ENCODE data around the gene CLEC20A. TPM values are rescaled to one million over a fixed set of nuclear protein-coding genes. Genes with fewer than 3 reads are reported as not detected.

The CLEC20A gene
- total and polyA plus RNA-seq, 2 donors (not counting 1 experiment from before 2014, with no cell fraction given): not detected

DNA sequence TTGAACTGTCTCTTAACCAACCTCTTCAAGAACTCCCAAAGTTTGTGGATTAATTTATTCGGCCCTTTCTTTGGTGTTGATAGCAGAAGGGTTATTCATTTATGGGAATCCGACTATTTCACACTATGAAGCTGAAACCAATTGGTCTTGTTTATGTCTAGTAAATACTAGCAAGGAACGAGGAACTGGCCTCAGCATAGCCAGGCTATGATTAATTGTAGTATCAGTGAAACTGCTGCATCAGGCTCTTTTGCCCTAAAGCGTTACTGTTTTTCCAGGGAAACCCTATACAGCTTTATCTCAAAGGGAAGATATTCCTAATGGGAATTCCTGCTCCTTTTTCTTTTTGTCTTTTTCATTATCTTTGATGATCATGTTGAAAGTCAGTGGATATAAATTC lies 35.1 kb downstream of the CLEC20A start:
- Histone ChIP-seq H2AFZ (ENCODE audit: low read length) (no peak overlapping the region), H3K4me2 (ENCODE audit: extremely low read depth, insufficient read depth, low read length) (no peak overlapping the region), H4K20me1 (ENCODE audit: control insufficient read depth, extremely low read depth, insufficient read depth, low read length) (no peaks in the 10 kb centered on the region), H3K79me2 (ENCODE audit: control insufficient read depth, insufficient read depth, low read length) (no peaks in the 10 kb centered on the region), H3K27me3 (ENCODE audit: control insufficient read depth, insufficient read depth, low read length) (no peaks in the 10 kb centered on the region), H3K9ac (ENCODE audit: insufficient read depth, low read length) (no peak overlapping the region), H3K27ac (ENCODE audit: insufficient read depth, low read length) (no peak overlapping the region), H3K4me1 (ENCODE audit: control insufficient read depth, extremely low read depth, insufficient read depth, low read length) (peaks cover 4% of the 10 kb centered on the region), H3K9me3 (ENCODE audit: control insufficient read depth, insufficient read depth, low read depth, low read length) (no peaks in the 10 kb centered on the region), H3K4me3 (replicated peaks in 1 of 4; ENCODE audit: control extremely low read depth in 1 of 4, insufficient read depth in 1 of 4, low read depth in 3 of 4, low read length in 4 of 4) (no peak overlapping the region), H3K36me3 (ENCODE audit: control insufficient read depth, insufficient read depth, low read length) (no peaks in the 10 kb centered on the region)
- DNase-seq (ENCODE audit: low read depth in 2 of 2): peak in 1 of 2 donors; percentile 6
- TF ChIP-seq, protein P1, sequence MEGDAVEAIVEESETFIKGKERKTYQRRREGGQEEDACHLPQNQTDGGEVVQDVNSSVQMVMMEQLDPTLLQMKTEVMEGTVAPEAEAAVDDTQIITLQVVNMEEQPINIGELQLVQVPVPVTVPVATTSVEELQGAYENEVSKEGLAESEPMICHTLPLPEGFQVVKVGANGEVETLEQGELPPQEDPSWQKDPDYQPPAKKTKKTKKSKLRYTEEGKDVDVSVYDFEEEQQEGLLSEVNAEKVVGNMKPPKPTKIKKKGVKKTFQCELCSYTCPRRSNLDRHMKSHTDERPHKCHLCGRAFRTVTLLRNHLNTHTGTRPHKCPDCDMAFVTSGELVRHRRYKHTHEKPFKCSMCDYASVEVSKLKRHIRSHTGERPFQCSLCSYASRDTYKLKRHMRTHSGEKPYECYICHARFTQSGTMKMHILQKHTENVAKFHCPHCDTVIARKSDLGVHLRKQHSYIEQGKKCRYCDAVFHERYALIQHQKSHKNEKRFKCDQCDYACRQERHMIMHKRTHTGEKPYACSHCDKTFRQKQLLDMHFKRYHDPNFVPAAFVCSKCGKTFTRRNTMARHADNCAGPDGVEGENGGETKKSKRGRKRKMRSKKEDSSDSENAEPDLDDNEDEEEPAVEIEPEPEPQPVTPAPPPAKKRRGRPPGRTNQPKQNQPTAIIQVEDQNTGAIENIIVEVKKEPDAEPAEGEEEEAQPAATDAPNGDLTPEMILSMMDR (conservative IDR thresholded peaks at IDR 0.05 in 1 of 2, IDR thresholded peaks at IDR 0.05 in 1 of 2; ENCODE audit: low read depth in 1 of 2, low read length in 2 of 2): no peak
- no peak for TF ChIP-seq EZH2 (IDR thresholded peaks at IDR 0.05; ENCODE audit: low read length, missing control alignments)

DNA sequence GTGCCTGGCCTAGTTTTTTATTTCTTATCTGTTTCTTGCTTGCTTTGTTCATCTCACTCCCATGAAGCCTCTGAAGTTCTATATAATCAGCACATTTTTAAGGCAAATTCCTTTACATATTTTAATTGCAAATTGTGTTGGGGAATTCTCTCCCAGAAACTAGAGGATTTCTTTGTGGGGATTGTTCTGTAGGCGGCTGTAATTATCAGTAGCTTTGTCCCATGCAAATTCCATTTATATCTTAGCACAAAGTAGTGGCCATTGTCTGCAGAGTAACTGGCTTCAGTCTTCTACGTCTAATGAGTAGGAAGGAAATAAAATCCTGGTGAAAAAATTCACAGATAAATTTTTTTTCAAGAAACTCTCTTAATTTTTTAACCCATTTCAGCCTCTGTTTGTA lies 35.7 kb downstream of the CLEC20A start:
- Histone ChIP-seq H3K4me1 (ENCODE audit: control insufficient read depth, extremely low read depth, insufficient read depth, low read length) (peaks cover 4% of the 10 kb centered on the region), H3K27me3 (ENCODE audit: control insufficient read depth, insufficient read depth, low read length) (no peaks in the 10 kb centered on the region), H3K27ac (ENCODE audit: insufficient read depth, low read length) (no peak overlapping the region), H3K79me2 (ENCODE audit: control insufficient read depth, insufficient read depth, low read length) (no peaks in the 10 kb centered on the region), H3K9ac (ENCODE audit: insufficient read depth, low read length) (no peak overlapping the region), H3K4me3 (replicated peaks in 1 of 4; ENCODE audit: control extremely low read depth in 1 of 4, insufficient read depth in 1 of 4, low read depth in 3 of 4, low read length in 4 of 4) (no peak overlapping the region), H3K9me3 (ENCODE audit: control insufficient read depth, insufficient read depth, low read depth, low read length) (no peaks in the 10 kb centered on the region), H3K4me2 (ENCODE audit: extremely low read depth, insufficient read depth, low read length) (no peak overlapping the region), H2AFZ (ENCODE audit: low read length) (no peak overlapping the region), H3K36me3 (ENCODE audit: control insufficient read depth, insufficient read depth, low read length) (no peaks in the 10 kb centered on the region), H4K20me1 (ENCODE audit: control insufficient read depth, extremely low read depth, insufficient read depth, low read length) (no peaks in the 10 kb centered on the region)
- TF ChIP-seq, protein P1 (conservative IDR thresholded peaks at IDR 0.05 in 1 of 2, IDR thresholded peaks at IDR 0.05 in 1 of 2; ENCODE audit: low read depth in 1 of 2, low read length in 2 of 2): no peak
- no peak for TF ChIP-seq EZH2 (IDR thresholded peaks at IDR 0.05; ENCODE audit: low read length, missing control alignments)
- DNase-seq (ENCODE audit: low read depth in 2 of 2): no peak

DNA sequence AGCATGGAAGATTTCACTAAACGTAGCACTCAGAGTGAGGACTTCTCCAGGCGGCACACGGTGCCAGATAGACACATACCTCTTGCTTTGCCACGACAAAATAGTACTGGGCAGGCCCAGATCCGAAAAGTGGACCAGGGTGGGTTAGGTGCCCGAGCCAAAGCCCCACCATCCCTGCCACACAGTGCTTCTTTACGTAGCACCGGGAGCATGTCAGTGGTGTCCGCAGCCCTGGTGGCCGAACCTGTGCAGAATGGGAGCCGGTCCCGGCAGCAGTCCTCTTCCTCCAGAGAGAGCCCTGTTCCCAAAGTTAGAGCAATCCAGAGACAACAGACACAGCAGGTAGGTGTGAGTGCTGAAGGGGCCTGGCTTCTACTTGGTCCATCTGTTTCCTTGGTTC lies 38.6 kb downstream of the CLEC20A start:
- DNase-seq (ENCODE audit: low read depth in 2 of 2): no peak
- Histone ChIP-seq H2AFZ (ENCODE audit: low read length) (no peak overlapping the region), H3K79me2 (ENCODE audit: control insufficient read depth, insufficient read depth, low read length) (no peaks in the 10 kb centered on the region), H4K20me1 (ENCODE audit: control insufficient read depth, extremely low read depth, insufficient read depth, low read length) (no peaks in the 10 kb centered on the region), H3K9me3 (ENCODE audit: control insufficient read depth, insufficient read depth, low read depth, low read length) (no peaks in the 10 kb centered on the region), H3K4me1 (ENCODE audit: control insufficient read depth, extremely low read depth, insufficient read depth, low read length) (no peaks in the 10 kb centered on the region), H3K27me3 (ENCODE audit: control insufficient read depth, insufficient read depth, low read length) (no peaks in the 10 kb centered on the region), H3K4me3 (replicated peaks in 1 of 4; ENCODE audit: control extremely low read depth in 1 of 4, insufficient read depth in 1 of 4, low read depth in 3 of 4, low read length in 4 of 4) (no peak overlapping the region), H3K9ac (ENCODE audit: insufficient read depth, low read length) (no peak overlapping the region), H3K4me2 (ENCODE audit: extremely low read depth, insufficient read depth, low read length) (no peak overlapping the region), H3K36me3 (ENCODE audit: control insufficient read depth, insufficient read depth, low read length) (no peaks in the 10 kb centered on the region), H3K27ac (ENCODE audit: insufficient read depth, low read length) (no peak overlapping the region)
- no peak for TF ChIP-seq EZH2 (IDR thresholded peaks at IDR 0.05; ENCODE audit: low read length, missing control alignments)
- TF ChIP-seq, protein P1 (conservative IDR thresholded peaks at IDR 0.05 in 1 of 2, IDR thresholded peaks at IDR 0.05 in 1 of 2; ENCODE audit: low read depth in 1 of 2, low read length in 2 of 2): no peak

Measured in fibroblast of lung (primary cell).